Measurements from ENCODE around the gene FUT1.
"Not testable (repeated sequence)": the region's sequence is repeated elsewhere in the genome, so short reads cannot be mapped to it uniquely, and the experiment has no call there.

Gene FUT1

DNA sequence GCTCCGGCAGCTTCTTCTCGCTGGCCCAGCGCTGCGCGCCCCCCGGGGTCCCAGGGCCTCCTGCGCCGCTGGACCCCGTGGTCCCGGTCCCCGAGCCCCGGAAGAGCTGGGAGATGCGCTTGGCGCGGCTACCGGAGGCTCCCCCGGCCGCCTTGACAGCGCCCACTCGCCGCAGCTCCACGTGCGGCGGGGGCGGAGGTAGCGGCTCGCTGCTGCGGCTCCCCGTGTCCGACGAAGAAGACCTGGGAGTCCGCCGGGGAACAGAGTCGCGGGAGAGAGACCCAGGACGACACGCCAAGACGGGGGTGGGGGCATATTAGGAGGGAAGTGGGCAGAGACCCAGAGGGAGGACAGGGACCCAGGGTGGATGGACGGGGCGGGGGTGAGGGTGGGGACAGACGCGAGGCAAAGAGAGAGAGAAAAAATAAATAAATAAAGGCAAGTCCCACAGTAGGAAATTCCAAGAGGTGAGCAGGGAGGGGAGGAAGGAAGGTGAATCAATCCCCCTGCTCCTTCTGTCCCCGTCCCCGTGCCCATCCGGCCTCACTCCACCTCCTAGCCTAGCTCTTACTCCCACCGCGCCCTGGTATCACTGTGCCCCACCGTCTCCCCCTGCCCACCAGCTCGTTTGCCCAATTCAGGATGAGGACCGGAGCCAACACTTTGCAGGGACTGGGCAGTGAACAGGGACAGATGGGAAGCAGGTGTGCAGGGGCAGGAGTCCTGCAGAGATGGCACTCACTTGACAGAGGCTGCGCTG, 12.9 kb downstream of the FUT1 start:
- no peak for DNase-seq

DNA sequence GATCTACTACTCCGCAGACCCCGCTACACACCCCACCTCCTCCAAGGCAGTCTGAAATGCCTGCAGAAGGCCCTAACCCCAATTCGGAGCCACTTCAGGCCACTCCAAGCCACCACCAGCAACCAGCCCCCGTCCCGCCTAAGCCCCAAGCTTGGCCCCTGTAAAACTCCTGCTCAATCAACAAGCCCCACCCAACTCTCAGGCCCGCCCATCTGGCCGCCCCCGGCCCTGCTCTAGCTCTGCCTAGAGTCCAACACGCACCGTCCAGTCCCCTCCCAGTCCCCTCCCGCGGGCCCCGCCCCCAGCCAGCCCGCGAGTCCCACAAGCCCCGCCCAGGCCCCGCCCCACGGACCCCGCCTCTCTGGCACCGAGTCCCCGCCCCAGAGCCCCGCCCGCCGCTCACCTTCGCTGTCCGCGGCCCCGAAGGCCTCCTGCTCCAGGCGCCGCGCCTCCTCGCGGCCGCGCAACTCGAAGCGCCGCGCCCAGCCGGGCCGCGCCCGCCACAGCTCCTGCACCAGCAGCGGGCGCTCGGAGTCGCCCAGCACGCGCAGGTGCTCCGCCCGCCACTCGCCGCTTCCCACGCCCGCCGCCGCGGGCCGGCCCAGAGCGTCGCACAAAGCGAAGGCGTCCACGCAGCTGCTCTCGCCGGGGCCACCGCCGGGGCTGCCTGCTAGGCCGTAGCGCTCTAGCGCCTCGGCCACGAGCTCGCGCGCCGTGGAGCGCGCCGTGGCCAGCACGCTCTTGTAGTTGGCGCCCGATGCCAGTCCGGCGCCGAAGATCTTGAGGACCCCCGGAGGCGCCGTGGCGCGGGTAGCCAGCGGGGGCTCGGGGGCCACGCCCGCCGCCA, 13.7 kb downstream of the FUT1 start:
- peak; percentile 93 for DNase-seq

DNA sequence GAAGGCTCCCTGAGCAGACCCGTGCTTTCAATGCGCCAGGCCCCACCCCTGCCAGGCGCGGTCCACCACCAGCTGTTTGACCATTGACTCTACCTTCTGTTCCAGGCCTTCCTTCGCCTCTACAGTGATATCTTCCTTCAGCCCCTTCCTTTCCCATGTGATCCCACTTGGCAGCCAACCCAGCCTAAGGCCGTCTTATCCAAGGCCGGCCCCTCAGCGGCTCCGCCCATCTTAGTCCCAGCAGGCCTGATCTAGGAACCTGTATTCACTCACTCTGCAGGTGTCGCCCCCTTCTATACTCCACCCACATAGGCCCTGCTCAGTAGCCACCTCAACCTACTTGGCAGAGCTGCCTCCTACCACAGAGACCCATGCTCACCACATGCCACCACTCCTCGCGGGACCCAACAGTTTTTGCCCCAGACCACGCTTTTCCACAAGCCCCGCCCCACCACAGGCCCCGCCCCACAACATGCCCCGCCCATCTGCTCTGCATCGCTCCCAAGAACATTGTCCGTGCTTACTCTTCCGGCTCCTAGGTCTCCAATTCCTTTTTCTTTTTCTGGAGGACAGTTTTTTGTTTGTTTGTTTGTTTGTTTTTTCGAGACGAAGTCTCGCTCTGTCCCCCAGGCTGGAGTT, 15.0 kb downstream of the FUT1 start:
- no peak for DNase-seq

DNA sequence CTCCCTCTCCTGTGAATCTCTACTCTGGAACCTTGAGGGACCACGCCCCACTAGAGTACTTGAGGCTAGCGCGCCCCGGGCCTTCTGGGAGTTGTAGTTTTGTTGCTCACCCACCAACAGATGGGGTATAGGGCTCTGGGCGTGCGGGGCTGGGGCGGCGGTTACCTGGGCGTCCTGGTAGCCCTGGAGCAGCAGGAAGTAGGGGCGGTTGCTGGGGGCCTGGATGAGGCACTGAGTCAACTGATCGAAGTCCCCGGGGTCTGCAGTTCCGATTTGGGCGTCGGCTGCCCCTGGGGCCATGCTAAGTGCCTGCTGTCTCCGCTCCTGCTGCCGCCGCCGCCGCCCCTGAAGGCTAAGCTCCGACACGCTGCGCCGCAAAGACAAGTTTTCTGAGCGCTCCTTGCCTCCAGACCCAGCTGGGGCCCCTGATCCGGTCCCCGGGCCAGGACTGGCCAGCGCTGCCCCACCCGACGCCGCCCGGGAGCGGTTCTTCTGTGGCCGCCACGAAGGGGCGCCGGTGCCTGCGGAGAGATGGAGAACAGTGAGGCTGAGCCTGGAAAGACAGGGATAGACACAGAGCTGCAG, 17.3 kb downstream of the FUT1 start:
- no peak for DNase-seq

DNA sequence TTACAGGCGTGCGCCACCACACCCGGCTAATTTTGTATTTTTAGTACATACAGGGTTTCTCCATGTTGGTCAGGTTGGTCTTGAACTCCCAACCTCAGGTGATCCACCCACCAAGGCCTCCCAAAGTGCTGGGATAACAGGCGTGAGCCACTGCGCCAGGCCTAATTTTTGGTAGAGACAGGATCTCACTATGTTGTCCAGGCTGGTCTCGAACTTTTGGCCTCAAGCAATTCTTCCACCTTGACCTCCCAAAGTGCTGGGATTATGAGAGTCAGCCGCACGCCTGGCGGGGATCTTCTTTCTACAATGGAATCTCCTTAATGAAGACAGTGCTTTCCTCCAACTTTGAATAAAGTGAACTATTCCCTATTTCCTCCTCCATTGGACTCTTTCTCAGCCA, 17.8 kb downstream of the FUT1 start:
- DNase-seq = no peak

DNA sequence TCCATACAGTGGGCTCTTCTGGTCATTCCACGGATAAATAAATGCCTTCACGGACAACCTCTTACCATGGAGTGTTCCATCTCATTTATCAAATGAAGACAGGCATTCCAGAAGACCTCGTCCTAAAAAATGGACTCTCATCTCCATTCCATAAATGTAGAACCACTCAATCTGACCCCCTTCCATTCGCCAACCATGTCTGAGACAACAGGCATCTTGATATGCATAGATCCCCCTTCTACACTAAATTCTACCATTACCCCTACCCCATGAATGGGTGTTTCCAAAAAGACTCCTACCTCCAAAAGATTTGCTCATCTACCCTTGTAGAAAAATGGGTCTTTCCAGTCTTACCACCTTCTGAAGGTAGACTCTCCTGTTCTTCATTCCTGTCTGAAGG, 21.0 kb downstream of the FUT1 start:
- DNase-seq = no peak

DNA sequence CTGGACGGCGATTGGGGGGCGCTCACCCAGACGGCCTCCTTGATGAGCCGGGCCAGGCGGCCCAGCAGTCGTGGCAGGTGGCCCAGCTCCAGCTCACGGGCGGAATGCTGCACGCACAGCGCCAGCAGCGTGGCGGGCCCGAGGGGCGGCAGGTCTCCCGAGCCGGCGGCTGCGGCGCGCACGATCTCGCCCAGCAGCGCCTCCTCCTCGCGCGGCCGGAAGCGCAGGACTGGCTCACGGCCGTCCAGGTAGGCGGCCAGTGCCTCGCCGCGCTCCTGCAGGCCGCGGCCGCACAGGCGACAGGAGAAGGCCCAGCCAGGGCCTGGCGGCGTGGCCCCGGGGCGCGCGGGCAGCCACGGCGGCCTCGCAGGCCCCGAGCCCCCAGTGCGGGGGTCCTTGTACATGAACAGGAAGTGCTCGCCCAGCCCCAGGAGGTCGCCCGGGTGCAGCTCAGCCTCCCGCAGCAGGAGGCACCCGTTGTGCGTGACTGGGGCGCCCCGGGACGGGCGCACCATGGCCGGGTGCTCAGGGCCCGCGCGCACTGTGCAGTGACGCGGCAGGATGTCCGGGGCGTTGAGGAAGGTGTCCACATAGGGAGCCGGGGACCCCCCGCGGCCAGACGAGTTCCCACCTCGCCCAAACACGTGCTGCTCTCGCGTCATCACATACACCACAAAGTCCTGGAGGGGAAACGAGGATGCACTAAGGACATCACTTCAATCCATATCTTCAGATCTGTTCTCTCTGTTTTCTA, 23.4 kb downstream of the FUT1 start:
- no peak for DNase-seq

DNA sequence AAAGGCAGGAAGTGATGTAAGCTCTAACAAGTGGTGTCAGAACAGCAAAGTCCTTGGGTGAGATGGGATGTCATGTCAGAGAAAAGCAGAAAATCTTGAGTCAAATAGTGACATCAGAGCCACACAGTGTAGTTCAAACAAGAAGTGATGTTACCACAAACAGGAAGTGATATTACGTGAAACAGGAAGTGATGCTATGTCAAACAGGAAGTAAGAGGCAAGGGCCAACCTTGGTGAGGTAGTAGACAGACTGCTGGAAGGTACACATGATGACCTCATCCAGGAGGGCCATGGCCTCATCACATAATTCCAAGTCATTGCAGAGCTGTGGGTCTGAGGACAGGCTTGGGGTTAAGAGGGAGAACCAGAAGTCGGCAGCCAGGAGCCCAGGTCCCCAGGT, 25.9 kb downstream of the FUT1 start:
- no peak for DNase-seq

DNA sequence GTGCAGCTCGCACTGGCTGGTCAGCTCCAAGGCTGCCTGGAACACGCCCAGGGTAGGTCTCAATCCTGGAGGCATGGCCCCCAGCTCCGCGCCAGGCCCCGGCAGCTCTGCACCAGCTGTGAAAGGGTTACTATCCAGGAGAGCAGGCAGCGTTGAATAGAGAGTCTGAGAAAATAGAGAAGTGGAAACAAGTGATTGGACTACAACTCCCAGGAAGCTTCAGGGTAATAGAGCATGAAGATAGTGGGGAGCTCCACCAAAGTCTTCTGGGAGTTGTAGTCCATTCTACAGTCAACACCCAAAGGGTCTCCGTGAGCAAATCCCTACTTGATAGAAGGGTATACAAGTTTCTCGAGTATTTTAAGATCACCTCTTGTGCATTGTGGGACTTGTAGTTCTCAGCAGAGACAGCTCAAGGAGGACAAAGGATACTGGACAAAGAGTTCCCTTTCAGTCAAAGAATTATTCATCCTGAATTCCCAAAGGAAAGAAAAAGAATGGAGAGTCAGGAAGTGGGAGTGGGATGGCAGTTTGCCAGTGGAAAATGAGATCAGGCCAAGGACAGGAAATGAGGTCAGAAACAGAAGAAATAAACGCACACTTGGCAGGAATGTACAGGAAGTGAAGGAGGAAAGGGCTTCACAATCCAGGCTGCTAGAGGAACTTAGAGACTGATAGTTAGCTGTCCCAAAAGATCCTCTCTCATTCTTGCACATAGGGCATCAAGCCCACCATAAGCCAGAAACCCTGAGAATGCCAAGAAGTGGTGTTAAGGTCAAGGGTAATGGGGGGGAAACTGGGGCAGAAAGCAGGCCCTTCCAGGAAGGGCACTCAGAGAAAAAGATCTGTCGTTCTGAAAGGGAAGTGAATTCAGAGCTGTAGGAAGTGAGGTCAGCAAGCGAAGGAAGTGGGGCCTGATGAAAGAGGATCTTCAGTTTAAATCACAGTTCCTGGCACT, 27.4 kb downstream of the FUT1 start:
- peak; percentile 52 for DNase-seq

DNA sequence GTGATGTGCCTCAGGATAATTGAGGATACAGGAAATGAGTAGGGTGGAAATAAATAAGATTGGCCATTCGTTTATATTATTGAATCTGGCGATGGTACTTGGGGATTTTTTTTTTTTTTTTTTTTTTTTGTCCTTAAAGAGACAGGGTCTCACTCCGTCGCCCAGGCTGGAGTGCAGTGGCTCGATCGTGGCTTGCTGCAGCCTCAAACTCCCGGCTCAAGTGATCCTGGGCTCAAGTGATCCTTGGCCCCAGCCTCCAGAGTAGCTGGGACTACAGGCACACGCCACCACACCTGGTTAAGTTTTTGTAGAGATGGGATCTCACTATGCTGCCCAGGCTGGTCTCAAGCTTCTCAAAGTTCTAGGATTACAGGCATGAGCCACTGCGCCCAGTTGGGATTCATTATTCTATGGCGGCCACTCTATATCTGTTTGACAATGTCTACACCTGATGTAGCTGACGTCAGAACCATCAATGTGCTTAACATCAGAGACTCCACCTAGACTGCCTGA, 30.2 kb downstream of the FUT1 start:
- no peak for DNase-seq

DNA sequence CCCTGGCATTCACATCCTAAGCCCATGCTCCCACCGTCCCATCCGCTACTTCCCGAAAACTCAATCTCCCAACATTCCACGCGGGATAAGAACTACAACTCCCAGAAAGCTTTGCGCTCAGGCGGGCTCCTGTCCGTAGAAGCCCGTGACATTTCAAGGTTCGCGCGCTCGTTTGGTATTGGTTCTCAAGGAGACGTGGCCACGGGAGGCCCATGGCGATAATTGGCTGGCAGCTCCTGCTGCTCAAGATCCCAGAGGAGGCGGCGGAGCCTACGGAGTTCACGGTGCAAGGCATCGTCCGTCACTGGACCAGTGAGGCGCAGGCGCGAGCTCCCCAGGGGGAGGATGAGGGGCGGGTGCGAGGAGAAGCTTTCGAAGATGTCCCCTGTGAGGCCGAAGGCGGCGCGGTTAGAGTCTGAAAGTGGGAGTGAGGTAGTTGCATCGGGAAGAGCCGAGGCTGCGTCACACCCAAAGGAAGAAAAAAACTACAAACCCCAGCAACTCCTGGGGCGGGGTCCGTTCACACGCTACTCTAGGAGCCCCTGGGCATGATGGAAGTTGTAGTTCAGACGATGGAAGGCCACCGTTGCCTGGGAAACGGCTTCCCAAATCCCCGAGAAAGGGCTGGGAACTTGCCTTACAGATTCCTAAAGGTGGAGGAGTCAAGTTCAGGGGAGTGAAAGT, 31.7 kb downstream of the FUT1 start:
- DNase-seq = peak; percentile 98

DNA sequence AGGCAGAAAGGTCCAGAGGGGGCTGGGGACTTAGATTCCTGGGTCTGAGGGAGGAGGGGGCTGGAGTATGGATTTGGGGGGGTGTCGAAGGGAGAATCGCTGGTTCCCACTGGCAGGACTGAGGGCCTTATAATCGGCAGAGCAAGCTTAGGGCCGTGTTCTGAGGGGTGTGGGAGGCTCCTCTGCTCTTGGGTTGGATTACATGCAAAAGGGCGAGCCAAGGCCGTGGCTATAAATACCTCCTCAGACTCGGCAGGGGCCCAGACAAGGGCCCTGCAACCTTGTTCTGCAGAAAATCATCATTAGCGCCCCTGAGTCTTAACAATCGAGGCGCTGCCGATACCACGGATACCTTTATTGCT, 32.2 kb downstream of the FUT1 start:
- DNase-seq = no peak

DNA sequence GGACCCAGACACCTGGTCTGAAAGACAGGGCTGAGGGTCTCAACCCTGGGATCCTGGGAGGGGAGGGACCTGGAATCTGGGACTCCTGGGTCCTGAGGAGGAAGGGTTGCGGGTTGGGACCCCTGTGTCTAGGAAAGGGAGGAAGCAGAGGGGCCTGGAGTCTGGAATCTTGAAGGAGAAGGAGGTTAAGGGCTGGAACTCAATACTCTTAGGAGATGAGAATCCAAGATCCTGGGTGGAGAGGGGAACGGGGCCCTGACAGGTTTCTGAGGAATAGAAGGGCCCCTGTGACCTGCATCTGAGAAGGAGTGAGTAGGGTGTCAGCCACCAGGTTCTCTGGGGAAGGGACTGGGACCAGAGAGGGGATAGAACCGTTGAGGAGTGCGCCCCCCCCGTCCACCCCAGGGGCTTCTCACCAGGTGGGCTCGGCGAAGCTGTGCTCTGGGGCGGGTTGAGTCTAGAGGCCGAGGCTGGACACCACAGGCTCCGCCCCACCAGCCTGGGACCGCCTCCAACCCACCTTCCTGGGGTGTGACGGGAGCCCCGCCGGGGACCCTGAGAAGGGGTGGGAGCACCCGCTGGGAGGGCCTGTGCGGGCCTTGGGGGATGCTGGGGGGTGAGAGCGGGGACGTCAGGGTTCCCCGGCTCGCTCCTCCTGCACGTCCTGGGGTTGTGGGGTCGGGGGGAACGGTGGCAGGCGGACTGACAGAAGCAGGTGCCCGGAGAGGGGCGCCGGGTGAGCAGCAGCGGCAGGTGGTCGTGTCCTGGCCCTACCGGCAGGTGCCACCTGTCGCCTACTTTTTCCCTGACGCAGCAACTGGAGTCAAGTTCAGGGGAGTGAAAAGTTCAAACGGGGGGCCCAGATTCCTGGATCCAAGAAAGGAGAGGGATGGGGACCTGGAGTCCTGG, 32.9 kb downstream of the FUT1 start, which contains the start of gene MAMSTR:
Gene MAMSTR, minus strand, starts transcription at position 463 of the 909 bp plus-strand sequence. CDS start 694 bp downstream, outside the sequence.
- DNase-seq = no peak

DNA sequence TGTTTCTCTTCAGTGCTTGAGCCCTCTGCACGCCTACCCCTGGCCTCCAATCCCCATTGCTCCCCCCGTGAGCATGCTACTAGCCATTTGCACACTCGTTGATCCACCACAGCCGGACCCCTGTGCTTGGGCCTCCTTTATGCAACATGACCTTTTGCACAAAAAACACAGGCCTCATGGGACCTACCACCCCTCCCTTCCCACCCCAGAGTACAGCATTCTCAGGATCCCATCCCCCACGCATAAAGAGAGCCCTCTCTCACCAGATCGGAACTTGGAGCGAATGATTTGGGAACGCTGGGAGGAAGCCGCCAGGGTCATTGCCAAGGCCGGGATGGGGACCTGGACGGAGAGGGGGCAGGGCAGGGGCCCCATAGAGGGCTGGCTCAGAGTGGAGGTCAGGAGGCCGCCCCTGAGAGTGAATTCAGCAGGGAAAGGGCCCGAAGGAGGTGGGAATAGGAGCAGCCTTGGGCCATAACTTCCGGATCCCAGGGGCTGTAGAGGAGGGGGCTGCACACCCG, 33.7 kb downstream of the FUT1 start:
- DNase-seq = no peak

DNA sequence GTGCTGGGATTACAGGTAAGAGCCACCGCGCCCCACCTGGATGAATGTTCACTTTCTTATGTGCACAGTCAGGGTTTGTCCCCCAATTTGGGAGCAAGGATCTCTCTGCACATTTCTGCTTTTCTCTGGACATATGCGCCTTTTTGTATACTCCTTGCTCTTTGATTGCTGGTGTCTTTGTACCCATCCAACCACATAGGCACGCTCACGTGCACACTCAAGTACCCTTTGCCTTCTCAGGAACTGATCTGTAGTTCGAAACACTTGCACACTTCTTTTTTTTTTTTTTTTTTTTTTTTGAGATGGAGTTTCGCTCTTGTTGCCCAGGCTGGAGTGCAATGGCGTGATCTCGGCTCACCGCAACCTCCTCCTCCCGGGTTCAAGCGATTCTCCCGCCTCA, 34.3 kb downstream of the FUT1 start:
- not testable (repeated sequence) for DNase-seq

DNA sequence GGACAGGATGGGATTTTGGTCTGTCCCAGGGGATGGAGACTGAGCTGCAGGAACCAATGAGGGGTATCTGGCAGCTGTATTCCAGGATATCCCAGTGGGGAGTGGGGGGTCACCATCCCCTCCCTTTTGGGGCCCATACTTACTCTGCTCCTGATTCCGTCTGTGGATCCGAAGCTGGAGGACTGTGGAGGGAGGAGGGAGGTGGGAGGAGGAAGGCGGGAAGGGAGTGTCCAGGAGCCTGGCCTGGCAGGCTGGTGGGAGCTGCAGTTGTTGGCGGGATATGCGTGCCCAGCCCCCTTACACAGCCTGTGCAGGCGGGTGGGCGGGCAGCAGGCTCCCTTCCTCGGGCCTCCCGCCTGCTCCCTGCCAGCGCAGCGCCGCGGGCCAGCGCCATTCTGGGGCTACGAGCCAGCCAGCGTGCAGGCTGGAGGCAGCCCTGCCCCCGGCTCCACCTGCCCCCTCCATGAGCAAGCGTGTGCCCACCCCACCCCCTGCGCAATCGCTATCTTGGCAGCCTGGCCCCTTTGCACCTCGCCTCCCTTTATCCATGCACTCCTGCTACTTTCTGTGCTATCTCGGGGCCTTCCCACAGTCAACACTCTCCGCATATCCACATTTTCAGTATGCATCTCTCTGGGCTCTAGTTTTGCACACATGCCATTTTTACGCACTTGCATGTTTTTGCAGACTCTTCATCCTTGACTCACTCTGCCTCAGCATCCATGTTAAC, 35.7 kb downstream of the FUT1 start:
- peak; percentile 50 for DNase-seq

DNA sequence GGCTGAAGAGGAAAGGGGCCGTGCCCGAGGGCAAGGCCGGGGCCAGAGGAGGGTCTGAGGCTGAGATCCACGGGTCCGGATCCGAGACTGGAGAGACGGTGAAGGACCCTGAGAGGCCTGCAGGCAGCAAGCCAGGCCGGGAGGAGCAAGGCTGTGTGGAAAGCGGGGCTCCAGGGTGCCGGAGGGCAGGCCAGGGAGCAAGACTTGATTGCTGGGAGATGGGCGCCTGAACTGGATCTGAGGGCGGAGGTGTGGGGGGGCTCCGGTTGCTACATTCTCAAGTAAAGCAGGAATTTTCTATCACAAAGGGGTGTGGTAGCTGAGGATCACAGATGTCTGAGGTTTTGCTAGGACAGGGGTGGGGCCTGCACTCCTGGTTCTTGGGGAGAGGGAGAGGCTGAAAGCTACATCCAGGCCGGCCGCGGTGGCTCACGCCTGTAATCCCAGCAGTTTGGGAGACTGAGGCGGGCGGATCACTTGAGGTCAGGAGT, 36.7 kb downstream of the FUT1 start:
- DNase-seq = no peak

All from COR-L47 (cell line).